NCI-H2029 (cell line): ENCODE results near the gene BZW1.
"Not testable (repeated sequence)": the region's sequence is repeated elsewhere in the genome, so short reads cannot be mapped to it uniquely, and the experiment has no call there.

ENCODE experiments used
- DNase-seq: peaks from one replicate; lab custom pipeline; 2025; lab: John Stamatoyannopoulos, UW

Gene BZW1

GRCh38 chr2:200791905-200792304, 19.8 kb upstream of the BZW1 start:
- DNase-seq = no peak

- DNase-seq = no peak
These were observed 17.6 kb upstream of the BZW1 start for GRCh38 chr2:200794143-200794542.

GRCh38 chr2:200795028-200795440, 16.7 kb upstream of the BZW1 start:
- no peak for DNase-seq

DNA sequence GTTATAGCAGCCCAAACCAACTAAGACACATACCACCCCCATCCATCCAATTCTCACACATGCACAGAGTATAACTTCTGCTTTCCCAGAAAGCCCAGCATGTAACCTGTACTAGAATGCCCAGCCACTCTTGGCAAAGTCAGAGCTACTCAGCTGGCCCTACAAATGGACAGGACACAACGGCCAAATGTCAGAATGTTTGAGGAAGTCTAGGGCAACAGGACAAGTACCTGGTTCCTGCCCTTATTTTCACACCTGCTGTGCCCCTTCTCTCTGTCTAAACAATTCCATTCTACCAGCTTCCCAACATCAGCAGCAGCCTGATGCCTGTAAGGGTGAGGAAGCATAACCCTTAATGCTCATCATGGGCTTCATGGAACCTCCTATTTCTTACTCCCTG, 15.1 kb upstream of the BZW1 start:
- DNase-seq = no peak

GRCh38 chr2:200797242-200797770, 14.4 kb upstream of the BZW1 start:
- no peak for DNase-seq

DNA sequence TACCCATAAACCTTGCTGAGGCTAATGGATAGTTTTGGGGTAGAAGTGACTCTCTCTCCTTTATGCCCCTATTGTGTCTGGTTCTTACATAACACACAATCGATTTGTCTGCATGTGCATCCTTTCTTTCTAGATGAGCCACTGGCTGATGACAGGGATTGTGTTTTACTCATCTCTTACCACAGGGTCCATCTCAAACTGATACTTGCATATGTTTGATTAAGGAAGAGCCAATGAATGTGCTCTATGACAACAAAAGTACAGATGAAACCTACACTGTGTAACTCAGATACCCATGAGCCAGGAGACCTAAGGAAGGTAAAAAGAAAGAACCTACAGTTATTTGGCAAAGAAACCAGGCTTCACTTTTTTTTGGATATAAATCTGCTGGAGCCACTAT, 13.2 kb upstream of the BZW1 start:
- no peak for DNase-seq

GRCh38 chr2:200800458-200800857, 11.3 kb upstream of the BZW1 start:
- DNase-seq = no peak

DNA sequence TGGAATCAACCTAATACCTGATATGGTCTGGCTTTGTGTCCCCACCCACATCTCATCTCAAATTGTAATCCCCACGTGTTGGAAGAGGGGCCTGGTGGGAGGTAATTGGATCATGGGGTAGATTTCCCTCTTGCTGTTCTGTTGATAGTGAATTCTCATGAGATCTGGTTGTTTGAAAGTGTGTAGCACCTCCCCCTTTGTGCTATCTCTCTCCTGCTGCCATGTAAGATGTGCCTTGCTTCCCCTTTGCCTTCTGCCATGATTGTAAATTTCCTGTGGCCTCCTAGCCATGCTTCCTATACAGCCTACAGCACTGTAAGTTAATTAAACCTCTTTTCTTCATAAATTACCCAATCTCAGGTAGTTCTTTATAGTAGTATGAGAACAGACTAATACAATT, 10.3 kb upstream of the BZW1 start:
- DNase-seq = not testable (repeated sequence)

- no peak for DNase-seq
These were observed 2.0 kb upstream of the BZW1 start for GRCh38 chr2:200809506-200810251.

DNA sequence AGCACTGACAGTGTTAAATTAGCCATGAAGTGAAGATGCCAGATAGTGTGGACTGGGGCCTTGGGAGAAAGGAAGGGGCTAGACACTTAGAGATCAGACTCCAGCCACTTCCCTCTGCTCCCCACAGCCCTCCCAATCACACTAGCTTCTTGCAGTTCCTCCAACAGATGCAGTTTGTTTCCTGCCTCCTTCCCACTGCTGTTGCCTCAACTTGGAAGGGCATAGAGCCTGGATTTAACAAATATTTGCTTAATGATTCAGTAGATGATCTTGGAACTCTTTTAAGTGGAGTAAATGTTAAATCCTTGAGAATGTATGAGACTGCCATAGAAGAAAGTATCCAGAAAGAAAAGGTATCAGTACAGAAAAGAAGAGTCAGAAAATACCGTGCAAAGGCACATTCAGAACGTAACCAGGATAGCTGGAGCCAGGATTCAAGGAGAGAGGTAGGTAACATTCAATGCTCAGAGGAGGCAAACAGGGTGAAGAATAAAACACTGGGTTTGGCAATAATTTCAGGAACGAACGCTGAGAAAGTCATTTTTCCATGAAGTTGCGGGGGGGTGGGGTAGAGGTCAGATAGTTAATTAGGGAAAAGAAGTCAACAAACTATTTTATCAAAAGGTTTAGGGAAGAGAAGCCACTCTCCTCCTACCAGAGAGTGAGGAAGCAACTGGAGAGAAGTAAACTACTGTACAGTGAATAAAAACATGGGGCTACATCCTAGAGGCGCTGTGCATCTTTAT, 1.3 kb upstream of the BZW1 start:
- DNase-seq = no peak

- no peak for DNase-seq
These were observed 745 bp upstream of the BZW1 start for GRCh38 chr2:200810998-200811332.

GRCh38 chr2:200812122-200813022, 662 bp downstream of the BZW1 start:
- DNase-seq = no peak

DNA sequence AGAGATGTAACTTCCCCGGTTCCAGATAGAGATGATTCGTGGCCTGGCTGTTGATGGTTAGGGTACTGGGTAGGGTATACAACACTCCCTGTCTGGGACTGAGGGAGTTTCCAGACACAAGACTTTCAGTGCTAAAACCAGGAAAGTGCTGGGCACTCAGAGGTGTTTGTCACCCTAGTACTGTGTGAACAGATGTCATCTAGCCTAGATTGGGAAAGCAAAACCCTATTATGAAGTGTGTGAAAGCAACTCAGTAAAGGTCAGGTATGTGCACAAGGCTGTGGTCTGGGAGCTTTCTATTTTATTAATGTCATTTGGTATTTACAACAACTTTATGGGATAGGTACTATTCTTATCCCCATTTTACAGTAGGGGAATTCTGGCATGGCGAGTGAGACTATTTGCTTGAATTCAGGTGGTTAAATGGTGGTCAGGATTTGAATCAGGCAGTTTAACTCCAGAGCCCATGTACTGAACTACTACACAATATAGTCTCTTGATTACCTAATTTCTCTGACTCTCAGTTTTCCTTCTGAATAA, 2.6 kb downstream of the BZW1 start:
- no peak for DNase-seq

DNA sequence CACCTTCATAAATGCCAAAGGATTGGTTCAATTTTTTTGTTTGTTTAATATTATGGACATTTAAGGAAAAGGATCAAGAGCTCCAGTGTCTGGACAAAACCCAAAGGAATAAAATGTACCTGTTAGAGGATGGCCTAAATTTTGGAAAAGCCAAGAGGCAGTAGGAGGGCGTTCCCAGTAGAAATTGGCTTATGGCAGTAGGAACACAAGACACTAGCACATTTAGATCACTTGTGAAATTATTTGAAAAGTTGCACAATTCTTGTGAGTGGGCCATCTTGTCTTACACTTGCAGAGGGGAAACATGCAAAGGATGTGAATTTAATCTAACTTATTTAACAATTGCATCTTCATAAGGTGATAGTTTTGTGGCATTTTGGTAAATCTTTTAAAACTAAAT, 3.2 kb downstream of the BZW1 start:
- DNase-seq = no peak

- not testable (repeated sequence) for DNase-seq
These were observed 7.0 kb downstream of the BZW1 start for GRCh38 chr2:200818732-200819131.

GRCh38 chr2:200820573-200821234, 9.0 kb downstream of the BZW1 start:
- DNase-seq = no peak

GRCh38 chr2:200821686-200822245, 10.1 kb downstream of the BZW1 start:
- no peak for DNase-seq

DNA sequence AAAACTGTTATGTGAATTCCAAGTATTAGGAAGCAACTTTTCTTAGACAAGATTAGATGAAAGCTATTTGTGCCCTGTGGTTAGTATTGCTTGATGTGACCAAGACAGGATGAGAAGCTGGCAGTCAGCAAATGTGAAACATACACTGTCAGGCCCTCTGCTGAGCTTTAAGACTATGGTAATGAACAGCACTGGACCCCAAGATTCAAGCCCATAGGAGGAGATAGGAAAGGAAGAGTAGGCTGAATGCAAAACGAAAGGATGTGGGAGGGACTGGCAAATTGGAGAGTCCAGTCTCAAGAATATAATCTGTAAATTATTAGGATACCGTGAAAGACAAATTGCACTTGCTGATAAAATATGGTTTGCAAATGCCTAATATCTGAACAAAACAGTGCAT, 16.4 kb downstream of the BZW1 start:
- no peak for DNase-seq

- no peak for DNase-seq
These were observed 17.0 kb downstream of the BZW1 start for GRCh38 chr2:200828572-200829257.

GRCh38 chr2:200829258-200829655, 17.5 kb downstream of the BZW1 start:
- DNase-seq = no peak

DNA sequence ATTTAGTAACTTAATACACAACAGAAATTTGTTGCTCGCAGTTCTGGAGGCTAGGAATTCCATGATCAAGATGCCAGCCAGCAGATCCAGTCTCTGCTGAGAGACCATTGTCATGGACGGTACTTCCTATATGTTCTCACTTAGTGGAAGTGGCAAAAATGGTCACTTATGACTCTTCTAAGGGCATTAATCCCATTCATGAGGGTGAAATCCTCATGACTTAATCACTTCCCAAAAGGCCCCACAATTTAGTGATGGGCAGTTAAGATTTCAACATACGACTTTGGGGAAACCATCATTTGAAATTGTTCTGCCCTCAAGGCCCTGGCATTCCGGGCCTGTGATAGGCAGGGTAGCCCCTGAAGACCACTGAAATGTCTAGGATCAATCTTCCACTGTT, 23.0 kb downstream of the BZW1 start:
- DNase-seq = no peak
